Activated T-helper 2 cell treated with anti-CD3 and anti-CD28 coated beads, Interferon-gamma antibody, Interleukin-2, Interleukin-4, amounts not matched to agents 10 μg/mL and 5 μg/mL and 100 μg/mL, durations not matched to agents 14 hours and 24 hours and 36 hours (primary cell): ENCODE measurements around the gene ARHGAP10. TPM values are rescaled to one million over a fixed set of nuclear protein-coding genes. Genes with fewer than 3 reads are reported as not detected.

Experiments used
- DNase-seq: peaks from one replicate; pipeline ENCODE4 v3.0.0; 2021; ENCODE audit warnings: low spot score
- H3K27ac Mint-ChIP-seq: one replicate; pipeline ENCODE4 v1.8.0; 2021; ENCODE audit warnings: mixed read lengths
- H3K27me3 Mint-ChIP-seq: one replicate; pipeline ENCODE4 v1.8.0; 2021; ENCODE audit warnings: low read depth, mixed read lengths
- H3K36me3 Mint-ChIP-seq: one replicate; pipeline ENCODE4 v1.8.0; 2021; ENCODE audit warnings: low read depth, mixed read lengths
- H3K4me1 Mint-ChIP-seq: one replicate; pipeline ENCODE4 v1.8.0; 2021; ENCODE audit warnings: low read depth, mixed read lengths
- H3K4me3 Mint-ChIP-seq: one replicate; pipeline ENCODE4 v1.8.0; 2021; ENCODE audit warnings: low read depth, mild to moderate bottlenecking, moderate library complexity, mixed read lengths
- H3K9me3 Mint-ChIP-seq: one replicate; pipeline ENCODE4 v1.8.0; 2021; ENCODE audit warnings: mixed read lengths
- intact Hi-C: fragments of 100-400 bp; cut with micrococcal nuclease; formaldehyde crosslinking; loops from one replicate; pipeline ENCODE4 v1.15.1; 2023
- total RNA-seq: library from RNA; stranded (reverse); gene quantifications from 2 replicates; pipeline ENCODE4 v1.2.3, GENCODE V29; 2022

ARHGAP10 gene
- total RNA-seq, 1 donor from 2014 or later, result 18.5 TPM

DNA sequence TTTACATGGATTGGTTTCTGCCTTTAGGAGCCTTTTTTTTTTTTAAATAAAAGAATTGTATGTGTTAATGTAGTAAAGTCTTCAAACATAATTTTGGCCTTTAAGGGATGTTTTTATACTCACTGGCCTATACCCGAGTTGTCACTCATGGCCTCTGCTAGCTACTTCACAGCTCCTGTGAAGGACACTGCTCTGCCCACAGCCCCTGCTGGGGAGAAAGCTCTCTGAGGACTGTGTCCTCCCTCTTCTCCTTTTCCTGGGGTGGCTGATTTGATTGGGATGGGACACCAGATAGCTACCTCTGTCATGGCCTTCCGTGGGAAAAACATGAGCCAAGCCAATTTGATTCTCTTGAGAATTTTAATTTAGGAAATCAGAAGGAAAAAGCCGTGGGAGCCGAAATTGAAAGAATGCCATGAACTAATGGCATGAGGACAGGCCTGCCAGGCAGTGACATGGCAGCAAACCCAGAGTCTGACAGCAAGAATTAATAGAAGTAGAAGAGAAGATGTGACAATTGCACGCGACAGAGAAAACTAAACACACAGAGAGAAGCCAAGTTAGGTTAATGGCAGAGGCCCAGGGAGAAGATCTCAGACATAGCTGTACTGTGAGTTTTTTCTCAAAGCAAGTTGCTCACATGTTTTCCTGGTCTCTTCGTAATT is 81.4 kb downstream of the ARHGAP10 start:
- no peak for DNase-seq
- Mint-ChIP-seq H3K4me3 (no peak overlapping the region), H3K27me3 (no peaks in the 10 kb centered on the region), H3K27ac (no peak overlapping the region), H3K36me3 (no peaks in the 10 kb centered on the region), H3K4me1 (peaks cover 36% of the 10 kb centered on the region), H3K9me3 (no peaks in the 10 kb centered on the region)
- intact Hi-C loops, result no loop called here

DNA sequence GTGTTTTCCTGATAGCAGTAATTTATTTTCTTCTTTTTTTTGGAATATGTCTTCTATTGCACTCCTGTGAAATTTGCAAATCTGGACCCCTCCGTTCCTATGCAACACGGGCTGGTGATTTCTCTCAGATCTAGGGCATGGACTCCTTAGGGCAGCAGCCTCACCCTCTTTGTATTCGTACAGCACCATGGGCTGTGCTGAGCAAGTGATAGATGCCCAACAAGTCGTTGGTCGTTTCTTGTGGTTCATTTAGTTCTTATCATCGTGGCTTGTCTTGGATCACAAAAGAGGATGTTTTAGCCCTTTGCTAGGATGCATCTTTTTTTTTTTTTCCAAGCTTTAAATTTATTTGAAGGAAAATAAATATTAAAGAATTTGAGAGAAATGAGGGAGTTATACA is 82.1 kb downstream of the ARHGAP10 start:
- no peak for DNase-seq
- no peak overlapping the region for H3K4me3 Mint-ChIP-seq
- no peaks in the 10 kb centered on the region for H3K36me3 Mint-ChIP-seq
- H3K4me1 Mint-ChIP-seq, result peaks cover 29% of the 10 kb centered on the region
- intact Hi-C loops, result no loop called here
- H3K9me3 Mint-ChIP-seq, result no peaks in the 10 kb centered on the region
- no peak overlapping the region for H3K27ac Mint-ChIP-seq
- no peaks in the 10 kb centered on the region for H3K27me3 Mint-ChIP-seq

DNA sequence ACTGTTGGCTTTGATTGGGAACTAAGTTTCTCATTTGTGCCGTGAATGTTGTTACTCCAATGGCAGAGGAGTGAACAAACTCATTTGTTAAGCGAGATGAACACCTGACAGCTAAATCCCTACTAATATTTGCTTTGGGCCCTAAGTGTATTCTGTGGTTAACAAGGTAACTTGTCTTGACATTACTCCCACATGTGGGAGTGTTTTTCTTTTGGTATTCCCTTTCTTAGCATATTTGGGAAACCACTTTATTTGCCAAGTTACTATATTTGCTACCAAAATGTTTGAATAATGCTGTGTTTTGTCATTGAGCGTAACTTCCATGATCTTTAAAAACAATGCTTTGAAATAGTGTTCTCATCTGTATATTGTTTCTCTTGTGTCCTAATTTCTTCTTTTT is 82.5 kb downstream of the ARHGAP10 start:
- no peak for DNase-seq
- Mint-ChIP-seq H3K4me3 (no peak overlapping the region), H3K27ac (no peak overlapping the region), H3K36me3 (no peaks in the 10 kb centered on the region), H3K27me3 (no peaks in the 10 kb centered on the region), H3K4me1 (peaks cover 25% of the 10 kb centered on the region), H3K9me3 (no peaks in the 10 kb centered on the region)
- intact Hi-C loops, result no loop called here

DNA sequence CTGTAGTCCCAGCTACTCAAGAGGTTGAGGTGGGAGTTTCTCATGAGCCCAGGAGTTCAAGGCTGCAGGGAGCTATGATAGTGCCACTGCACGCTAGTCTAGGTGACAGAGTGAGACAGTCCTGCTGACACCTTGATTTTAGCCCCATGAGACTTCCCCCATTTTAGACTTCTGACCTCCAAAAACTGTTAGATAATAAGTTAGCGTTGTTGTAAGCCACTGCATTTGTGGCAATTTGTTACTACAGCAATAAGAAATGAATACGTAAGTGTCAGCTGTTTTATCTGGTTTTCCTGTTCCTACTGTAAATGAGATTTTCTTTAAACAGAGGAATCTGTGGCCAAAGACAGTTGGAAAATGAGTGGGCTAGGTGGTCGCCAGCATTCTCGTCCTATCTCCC is 83.9 kb downstream of the ARHGAP10 start:
- intact Hi-C loops, result no loop called here
- Mint-ChIP-seq H3K4me3 (no peak overlapping the region), H3K4me1 (peaks cover 24% of the 10 kb centered on the region), H3K9me3 (no peaks in the 10 kb centered on the region), H3K36me3 (no peaks in the 10 kb centered on the region), H3K27me3 (no peaks in the 10 kb centered on the region), H3K27ac (no peak overlapping the region)
- DNase-seq, result no peak

DNA sequence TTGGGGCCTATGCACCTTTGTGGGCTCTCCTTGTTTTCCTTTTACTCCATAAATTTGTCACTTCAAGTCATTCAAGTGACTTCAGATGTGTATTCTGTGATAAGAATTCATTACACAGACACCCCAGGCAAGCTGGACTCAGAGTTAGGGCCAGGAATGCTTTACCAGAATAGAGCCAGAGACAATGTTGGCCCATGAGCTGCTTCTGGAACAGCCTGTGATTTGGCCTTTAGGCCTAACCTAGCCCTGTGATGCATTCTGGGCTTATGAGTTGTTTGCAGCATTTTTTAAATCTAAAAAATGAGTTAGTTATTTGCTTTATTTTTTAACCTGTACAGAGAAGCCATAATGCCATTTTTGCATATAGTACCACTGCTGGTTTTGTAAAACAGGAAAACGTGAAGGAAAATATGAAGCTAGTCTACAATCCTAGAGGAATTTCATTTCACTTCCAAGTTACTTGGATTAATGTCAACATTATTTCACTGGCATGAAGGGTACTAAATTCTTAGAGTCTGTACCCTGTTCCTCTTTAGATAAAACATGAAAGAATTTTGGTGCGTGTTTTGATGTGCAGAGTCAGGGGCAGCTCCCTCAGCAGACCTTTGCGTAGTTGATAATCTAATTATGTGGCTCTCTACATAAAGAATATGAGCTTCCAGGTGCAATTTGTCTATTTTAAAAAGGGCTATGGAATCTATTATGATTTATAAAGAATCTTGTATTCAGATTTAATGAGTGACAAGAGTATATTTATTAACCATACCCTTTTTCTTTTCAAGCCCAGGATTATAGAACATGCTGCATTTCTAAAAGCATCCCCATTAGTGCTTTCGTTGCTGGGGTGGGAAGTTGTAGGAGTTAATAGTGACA is 84.7 kb downstream of the ARHGAP10 start:
- Mint-ChIP-seq H3K27ac (no peak overlapping the region), H3K36me3 (no peaks in the 10 kb centered on the region), H3K4me1 (peaks cover 28% of the 10 kb centered on the region), H3K4me3 (no peak overlapping the region), H3K9me3 (no peaks in the 10 kb centered on the region), H3K27me3 (no peaks in the 10 kb centered on the region)
- intact Hi-C loops, result no loop called here
- DNase-seq, result no peak

DNA sequence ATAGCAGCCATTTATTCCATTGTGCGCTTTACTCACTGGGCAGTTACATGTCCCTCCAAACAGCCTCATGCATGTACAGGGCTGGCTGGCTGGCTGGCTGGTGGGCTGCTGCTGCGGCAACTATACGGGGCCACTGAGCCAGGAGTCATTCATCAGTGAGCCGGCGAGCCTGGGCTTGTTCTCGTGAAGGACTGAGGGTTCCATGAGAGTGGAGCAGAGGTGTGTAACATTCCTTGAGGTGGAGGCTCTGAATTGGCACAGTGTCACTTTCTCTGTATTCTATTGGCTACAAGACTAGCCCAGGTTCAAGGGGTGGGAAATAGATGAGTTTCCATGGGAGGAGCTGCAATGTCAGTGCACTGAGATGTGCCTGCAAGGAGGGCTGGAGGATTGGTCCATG is 89.1 kb downstream of the ARHGAP10 start:
- no peaks in the 10 kb centered on the region for H3K27me3 Mint-ChIP-seq
- H3K27ac Mint-ChIP-seq, result peak overlapping the region; percentile 20
- peaks cover 14% of the 10 kb centered on the region for H3K36me3 Mint-ChIP-seq
- no peak overlapping the region for H3K4me3 Mint-ChIP-seq
- no peak for DNase-seq
- intact Hi-C loops, result no loop called here
- H3K4me1 Mint-ChIP-seq, result peaks cover 16% of the 10 kb centered on the region
- no peaks in the 10 kb centered on the region for H3K9me3 Mint-ChIP-seq

DNA sequence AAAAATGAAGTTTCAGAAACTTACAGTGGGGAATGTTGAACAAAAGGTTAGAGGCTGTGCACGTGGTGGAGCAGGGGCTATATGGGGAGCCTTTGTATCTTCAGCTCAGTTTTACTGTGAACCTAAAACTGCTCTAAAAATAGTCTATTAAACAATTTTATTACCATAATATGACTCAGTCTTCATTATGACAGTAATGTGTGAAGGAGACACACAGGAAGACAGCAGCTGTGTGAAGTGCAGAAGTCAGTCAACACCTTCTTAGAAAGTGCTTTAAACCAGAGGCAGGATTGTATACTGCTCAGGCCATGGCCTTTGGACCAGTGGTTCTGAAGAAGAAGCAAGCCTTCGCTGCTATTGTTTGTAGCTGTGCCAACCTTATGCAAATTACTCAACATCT is 89.7 kb downstream of the ARHGAP10 start:
- H3K27ac Mint-ChIP-seq, result no peak overlapping the region
- H3K36me3 Mint-ChIP-seq, result peaks cover 16% of the 10 kb centered on the region
- DNase-seq, result no peak
- no peaks in the 10 kb centered on the region for H3K9me3 Mint-ChIP-seq
- H3K4me3 Mint-ChIP-seq, result no peak overlapping the region
- no peaks in the 10 kb centered on the region for H3K27me3 Mint-ChIP-seq
- intact Hi-C loops, result no loop called here
- H3K4me1 Mint-ChIP-seq, result peaks cover 14% of the 10 kb centered on the region

DNA sequence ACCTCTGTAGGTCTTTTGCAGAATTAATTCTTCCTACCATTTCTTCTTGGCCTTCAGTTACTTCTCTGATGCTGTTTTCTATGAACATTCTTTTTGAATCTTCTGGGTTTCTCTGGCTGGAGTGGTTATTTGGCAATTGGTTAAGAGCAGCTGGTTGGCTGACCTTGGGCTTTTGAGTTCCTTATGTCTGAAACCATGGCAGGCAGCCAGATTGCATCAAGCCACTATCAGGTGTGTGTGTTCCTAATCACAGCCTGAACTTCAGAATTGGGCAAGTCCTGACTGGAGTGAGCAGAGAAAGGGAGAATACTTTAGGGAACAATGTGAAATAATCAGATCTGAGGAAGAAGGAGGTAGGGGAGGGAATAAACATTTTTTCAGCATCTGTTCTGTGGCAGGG is 90.2 kb downstream of the ARHGAP10 start:
- Mint-ChIP-seq H3K27ac (no peak overlapping the region), H3K36me3 (peaks cover 21% of the 10 kb centered on the region), H3K4me1 (peaks cover 14% of the 10 kb centered on the region), H3K9me3 (no peaks in the 10 kb centered on the region), H3K27me3 (no peaks in the 10 kb centered on the region), H3K4me3 (no peak overlapping the region)
- intact Hi-C loops, result no loop called here
- DNase-seq, result no peak

DNA sequence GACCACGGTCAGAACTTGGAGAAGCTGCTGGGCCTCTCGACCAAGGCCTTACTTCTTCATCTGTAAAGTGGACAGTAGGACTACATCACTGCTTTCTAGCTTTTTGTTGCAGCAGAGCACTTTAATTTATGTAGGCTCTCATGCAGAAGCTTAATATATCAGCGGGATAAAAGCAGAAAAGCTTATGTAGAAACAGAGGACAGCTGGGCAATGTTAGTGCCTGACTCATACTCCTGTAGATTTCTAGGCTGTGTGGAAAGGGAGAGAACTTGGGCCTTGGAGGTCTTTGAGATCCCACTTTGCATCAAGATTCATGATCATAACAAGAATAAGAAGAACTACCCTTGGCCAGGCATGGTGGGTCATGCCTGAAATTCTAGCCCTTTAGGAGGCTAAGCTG is 91.2 kb downstream of the ARHGAP10 start:
- no peak for DNase-seq
- Mint-ChIP-seq H3K36me3 (peaks cover 21% of the 10 kb centered on the region), H3K9me3 (no peaks in the 10 kb centered on the region), H3K27me3 (no peaks in the 10 kb centered on the region), H3K4me3 (no peak overlapping the region), H3K4me1 (peaks cover 10% of the 10 kb centered on the region), H3K27ac (no peak overlapping the region)
- intact Hi-C loops, result no loop called here

DNA sequence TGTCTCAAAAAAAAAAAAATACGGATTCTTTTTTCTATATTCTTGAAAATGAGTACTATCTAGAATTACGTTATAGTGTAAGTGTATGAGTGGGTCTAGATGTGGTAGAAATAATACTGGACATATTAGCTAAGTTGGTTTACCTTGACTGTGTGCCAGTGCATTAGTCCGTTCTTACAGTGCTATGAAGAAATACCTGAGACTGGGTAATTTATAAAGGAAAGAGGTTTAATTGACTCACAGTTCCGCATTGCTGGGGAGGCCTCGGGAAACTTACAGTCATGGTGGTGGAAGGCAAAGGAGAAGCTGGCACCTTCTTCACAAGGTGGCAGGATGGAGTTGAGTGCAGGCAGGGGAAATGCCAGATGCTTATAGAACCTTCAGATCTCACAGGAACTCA is 92.4 kb downstream of the ARHGAP10 start:
- no peak overlapping the region for H3K27ac Mint-ChIP-seq
- H3K4me1 Mint-ChIP-seq, result peaks cover 10% of the 10 kb centered on the region
- no peaks in the 10 kb centered on the region for H3K27me3 Mint-ChIP-seq
- DNase-seq, result no peak
- H3K4me3 Mint-ChIP-seq, result no peak overlapping the region
- H3K36me3 Mint-ChIP-seq, result peaks cover 21% of the 10 kb centered on the region
- no peaks in the 10 kb centered on the region for H3K9me3 Mint-ChIP-seq
- intact Hi-C loops, result no loop called here

DNA sequence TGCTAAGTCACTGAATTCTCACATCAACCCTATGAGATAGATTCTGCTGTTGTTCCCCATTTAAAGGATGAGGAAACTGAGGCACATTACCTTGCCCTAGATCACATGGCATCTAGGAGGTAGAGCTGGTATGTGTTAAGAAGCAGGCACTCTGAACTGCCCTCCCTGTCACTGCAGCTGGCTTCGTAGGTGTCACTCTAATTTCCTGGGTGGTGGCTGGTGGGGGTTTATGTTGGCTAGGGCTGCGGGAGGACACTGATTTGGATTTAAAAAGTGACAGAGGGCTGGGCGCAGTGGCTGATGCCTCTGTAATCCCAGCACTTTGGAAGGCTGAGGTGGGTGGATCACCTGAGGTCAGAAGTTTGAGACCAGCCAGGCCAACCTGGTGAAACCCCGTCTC is 93.0 kb downstream of the ARHGAP10 start:
- Mint-ChIP-seq H3K27me3 (no peaks in the 10 kb centered on the region), H3K9me3 (no peaks in the 10 kb centered on the region), H3K36me3 (peaks cover 21% of the 10 kb centered on the region), H3K4me1 (peaks cover 10% of the 10 kb centered on the region), H3K4me3 (no peak overlapping the region), H3K27ac (no peak overlapping the region)
- no peak for DNase-seq
- intact Hi-C loops, result no loop called here

DNA sequence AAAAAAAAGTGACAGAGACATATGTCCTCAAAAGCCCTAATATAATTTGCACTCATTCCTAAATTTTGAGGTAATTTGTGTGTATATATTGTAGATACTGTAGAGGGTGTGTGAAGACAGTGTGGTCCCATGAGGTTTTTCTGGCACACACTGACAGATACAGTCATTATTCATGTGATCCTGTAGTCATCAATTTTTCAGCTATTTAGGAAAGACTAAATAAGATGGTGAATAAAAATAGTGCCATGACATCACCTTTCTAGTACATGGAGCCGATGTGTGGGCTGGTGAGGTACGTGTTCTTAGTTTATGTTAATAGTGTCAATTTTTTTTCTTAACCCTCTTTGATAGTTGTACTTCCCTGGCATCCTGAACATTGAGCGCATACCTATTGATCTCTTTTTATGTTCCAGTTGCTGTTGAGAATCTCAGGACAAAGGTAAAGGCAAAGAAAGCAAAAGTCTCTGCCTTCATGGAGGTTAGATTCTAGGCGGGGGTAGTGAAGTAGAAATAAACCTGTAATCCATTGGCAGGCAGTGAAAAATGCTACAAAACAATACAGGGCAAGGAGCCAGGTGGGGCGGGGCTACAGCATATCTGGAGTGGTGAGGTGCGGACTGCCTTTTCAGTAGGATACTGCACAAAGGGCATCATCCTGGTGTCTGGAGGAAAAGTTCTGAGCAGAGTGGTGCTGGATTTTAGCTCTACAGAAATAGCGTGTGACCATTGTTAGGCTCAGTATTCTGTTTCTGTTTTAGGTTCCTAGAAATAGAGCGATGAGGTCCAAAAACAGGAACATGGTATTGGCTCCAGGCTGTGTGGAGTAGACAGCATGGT is 93.8 kb downstream of the ARHGAP10 start:
- intact Hi-C loops, result no loop called here
- Mint-ChIP-seq H3K4me3 (no peak overlapping the region), H3K4me1 (peaks cover 10% of the 10 kb centered on the region), H3K36me3 (peaks cover 21% of the 10 kb centered on the region), H3K27ac (no peak overlapping the region), H3K9me3 (no peaks in the 10 kb centered on the region), H3K27me3 (no peaks in the 10 kb centered on the region)
- DNase-seq, result no peak

DNA sequence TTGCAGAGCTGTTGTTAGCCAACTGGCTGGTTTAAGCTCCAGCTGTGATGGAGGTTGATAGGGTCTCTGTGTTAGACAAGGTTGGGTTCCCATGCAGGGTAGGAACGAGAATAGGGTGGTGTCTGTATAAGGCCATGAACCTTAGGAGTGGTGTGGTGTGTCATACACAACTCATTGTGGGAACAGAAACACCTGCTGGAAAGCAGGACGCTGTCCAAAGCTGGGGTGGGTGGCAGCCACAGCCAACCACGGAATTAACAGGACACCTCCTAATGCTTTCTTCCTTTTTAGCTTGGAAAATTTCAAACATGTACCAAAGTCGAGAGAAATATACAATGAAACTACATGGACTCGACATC is 94.4 kb downstream of the ARHGAP10 start:
- H3K4me1 Mint-ChIP-seq, result peaks cover 5% of the 10 kb centered on the region
- H3K9me3 Mint-ChIP-seq, result no peaks in the 10 kb centered on the region
- no peak for DNase-seq
- no peaks in the 10 kb centered on the region for H3K27me3 Mint-ChIP-seq
- H3K4me3 Mint-ChIP-seq, result no peak overlapping the region
- H3K27ac Mint-ChIP-seq, result no peak overlapping the region
- peaks cover 21% of the 10 kb centered on the region for H3K36me3 Mint-ChIP-seq
- intact Hi-C loops, result no loop called here
